GM12874 (cell line): ENCODE results near the gene NOL4L.

Source experiments
- CTCF ChIP-seq: IDR thresholded peaks from 2 replicates; pipeline ENCODE4 v1.5.1; 2011; ENCODE audit warnings: low read depth, mild to moderate bottlenecking, control low read depth, low read length, moderate library complexity; ENCODE audit not compliant: insufficient read depth

The NOL4L gene

GRCh38 chr20:32429745-32430360, 155.3 kb downstream of the NOL4L start:
- TF ChIP-seq CTCF = no peak

- no peak for TF ChIP-seq CTCF
Observed at GRCh38 chr20:32429343-32429742, 155.8 kb downstream of the NOL4L start.

GRCh38 chr20:32427996-32428395, 157.1 kb downstream of the NOL4L start:
- no peak for TF ChIP-seq CTCF

- no peak for TF ChIP-seq CTCF
Observed at GRCh38 chr20:32421290-32421689, 163.8 kb downstream of the NOL4L start.

- TF ChIP-seq CTCF = no peak
Observed at GRCh38 chr20:32418376-32418775, 166.8 kb downstream of the NOL4L start.

GRCh38 chr20:32416206-32416605, 168.9 kb downstream of the NOL4L start:
- no peak for TF ChIP-seq CTCF

GRCh38 chr20:32415494-32415893, 169.6 kb downstream of the NOL4L start:
- TF ChIP-seq CTCF = no peak
